HUES48 (cell line): ENCODE data around the gene CYFIP1.

ENCODE experiments used
- H3K27ac ChIP-seq: one replicate; pipeline ENCODE4 v1.7.0; 2013; ENCODE audit warnings: low read depth, low read length, inconsistent platforms
- H3K27me3 ChIP-seq: 2 replicates; pipeline ENCODE4 v1.6.1; 2013; ENCODE audit warnings: mild to moderate bottlenecking, low read length; ENCODE audit not compliant: control insufficient read depth, insufficient read depth
- H3K36me3 ChIP-seq: 2 replicates; pipeline ENCODE4 v1.6.1; 2013; ENCODE audit warnings: low read length; ENCODE audit not compliant: control insufficient read depth, insufficient read depth
- H3K4me1 ChIP-seq: 2 replicates; pipeline ENCODE4 v1.6.1; 2013; ENCODE audit warnings: mild to moderate bottlenecking, low read length; ENCODE audit not compliant: control insufficient read depth, insufficient read depth
- H3K4me3 ChIP-seq: 2 replicates; pipeline ENCODE4 v1.5.1; 2013; ENCODE audit warnings: mild to moderate bottlenecking, low read depth, low read length
- H3K9ac ChIP-seq: 2 replicates; pipeline ENCODE4 v1.6.1; 2013; ENCODE audit warnings: mild to moderate bottlenecking, low read depth, low read length, moderate library complexity
- H3K9me3 ChIP-seq: 2 replicates; pipeline ENCODE4 v1.6.1; 2013; ENCODE audit warnings: low read length; ENCODE audit not compliant: control insufficient read depth, insufficient read depth

CYFIP1 gene

DNA sequence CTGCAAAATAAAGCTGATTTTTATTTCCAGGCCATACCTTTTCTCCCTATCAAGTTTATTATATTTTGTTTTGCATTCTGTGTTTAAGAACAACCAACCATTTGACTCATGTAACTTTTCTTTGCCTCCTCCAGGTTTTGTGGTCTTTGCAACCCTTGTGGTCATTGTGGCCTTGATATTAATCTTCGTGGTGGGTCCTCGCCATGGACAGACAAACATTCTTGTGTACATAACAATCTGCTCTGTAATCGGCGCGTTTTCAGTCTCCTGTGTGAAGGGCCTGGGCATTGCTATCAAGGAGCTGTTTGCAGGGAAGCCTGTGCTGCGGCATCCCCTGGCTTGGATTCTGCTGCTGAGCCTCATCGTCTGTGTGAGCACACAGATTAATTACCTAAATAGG is 114.1 kb downstream of the CYFIP1 start:
- peaks cover 89% of the 10 kb centered on the region for H3K36me3 ChIP-seq
- no peaks in the 10 kb centered on the region for H3K4me1 ChIP-seq
- H3K9ac ChIP-seq = no peak overlapping the region
- no peaks in the 10 kb centered on the region for H3K27me3 ChIP-seq
- no peaks in the 10 kb centered on the region for H3K9me3 ChIP-seq
- H3K27ac ChIP-seq = no peak overlapping the region
- H3K4me3 ChIP-seq = no peak overlapping the region

DNA sequence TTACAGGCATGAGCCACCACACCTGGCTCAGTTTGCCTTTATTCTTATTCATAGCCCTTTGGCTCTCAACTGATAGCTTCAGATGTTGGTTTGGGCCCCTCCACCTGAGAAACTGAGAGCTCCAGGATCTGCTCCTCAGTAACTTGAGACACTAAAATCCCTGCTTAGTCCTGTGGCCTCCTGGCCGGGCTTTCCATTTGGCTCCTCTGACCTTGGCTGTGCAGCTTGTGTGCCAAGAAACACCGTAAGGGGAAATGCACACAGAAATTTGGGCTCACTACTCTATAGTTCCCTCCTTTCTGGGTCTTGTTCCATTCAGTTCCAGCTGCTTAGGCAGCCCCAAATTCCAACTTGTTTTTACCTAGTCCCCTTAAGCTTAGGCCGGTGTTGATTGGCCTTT is 116.8 kb downstream of the CYFIP1 start:
- Histone ChIP-seq H3K9me3 (no peaks in the 10 kb centered on the region), H3K36me3 (peaks cover 87% of the 10 kb centered on the region), H3K27me3 (no peaks in the 10 kb centered on the region), H3K4me1 (no peaks in the 10 kb centered on the region), H3K4me3 (no peak overlapping the region), H3K9ac (no peak overlapping the region), H3K27ac (no peak overlapping the region)

DNA sequence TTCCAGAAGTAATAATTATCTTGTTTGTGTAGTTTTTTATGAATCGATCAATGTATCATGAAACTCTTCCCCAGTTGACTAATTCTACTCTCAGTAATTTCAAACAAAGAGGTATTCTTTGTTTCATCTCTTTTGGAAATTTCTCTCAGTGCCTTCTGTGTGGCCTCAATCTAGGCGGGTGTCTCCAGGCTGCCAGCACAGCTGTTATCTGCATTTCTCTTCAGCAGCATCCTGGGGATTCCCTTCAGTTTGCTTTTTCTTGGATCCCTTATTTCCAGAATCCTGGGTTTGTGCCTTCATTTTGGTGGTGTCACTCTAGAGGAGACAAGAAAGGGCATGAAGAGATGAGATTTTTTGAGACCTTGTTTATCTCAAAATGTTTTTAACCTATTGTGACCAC is 119.0 kb downstream of the CYFIP1 start:
- Histone ChIP-seq H3K27me3 (no peaks in the 10 kb centered on the region), H3K9ac (no peak overlapping the region), H3K27ac (no peak overlapping the region), H3K4me3 (no peak overlapping the region), H3K36me3 (peaks cover 79% of the 10 kb centered on the region), H3K4me1 (no peaks in the 10 kb centered on the region), H3K9me3 (no peaks in the 10 kb centered on the region)

DNA sequence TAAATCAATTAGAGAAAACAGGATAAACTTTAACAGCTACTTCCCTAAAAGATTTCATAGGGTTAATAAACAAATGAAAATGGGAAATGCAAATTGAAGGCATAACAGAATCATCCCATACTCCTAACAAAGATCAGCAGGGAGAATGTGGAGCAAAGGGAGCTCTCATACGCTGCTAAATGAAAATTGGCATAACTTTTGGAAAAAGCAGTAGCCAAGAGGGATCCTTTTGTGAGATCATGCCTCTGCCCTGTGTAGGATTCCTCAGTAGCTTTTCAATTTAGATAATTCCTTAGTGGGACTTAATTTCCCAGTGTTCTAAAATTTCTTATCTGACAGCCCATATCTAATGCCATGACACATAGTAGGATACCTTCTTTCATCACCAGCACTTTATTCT is 123.5 kb downstream of the CYFIP1 start:
- Histone ChIP-seq H3K9ac (no peak overlapping the region), H3K27ac (no peak overlapping the region), H3K36me3 (peaks cover 80% of the 10 kb centered on the region), H3K4me3 (no peak overlapping the region), H3K27me3 (no peaks in the 10 kb centered on the region), H3K4me1 (no peaks in the 10 kb centered on the region), H3K9me3 (no peaks in the 10 kb centered on the region)

DNA sequence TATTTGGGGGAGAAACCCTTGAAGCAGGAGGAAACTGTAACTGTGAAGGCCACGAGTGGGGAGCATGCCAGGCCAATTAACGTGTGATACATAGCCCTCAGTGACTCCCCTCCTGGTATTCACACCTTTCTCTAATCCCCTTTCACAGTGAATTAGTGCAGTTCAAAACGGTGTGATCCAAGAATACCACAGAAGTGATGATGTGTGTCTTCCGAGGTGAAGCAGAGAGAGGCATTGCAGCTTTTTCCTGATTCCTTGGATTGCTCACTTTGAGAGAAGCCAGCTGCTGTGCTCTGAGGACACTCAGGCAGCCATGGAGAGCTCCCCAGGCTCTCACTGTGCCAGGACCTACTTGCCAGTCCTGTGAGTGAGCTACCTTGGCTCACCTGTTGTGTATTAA is 124.4 kb downstream of the CYFIP1 start:
- Histone ChIP-seq H3K9ac (no peak overlapping the region), H3K27me3 (no peaks in the 10 kb centered on the region), H3K4me3 (no peak overlapping the region), H3K4me1 (no peaks in the 10 kb centered on the region), H3K36me3 (peaks cover 80% of the 10 kb centered on the region), H3K27ac (peak overlapping the region; percentile 22), H3K9me3 (no peaks in the 10 kb centered on the region)

DNA sequence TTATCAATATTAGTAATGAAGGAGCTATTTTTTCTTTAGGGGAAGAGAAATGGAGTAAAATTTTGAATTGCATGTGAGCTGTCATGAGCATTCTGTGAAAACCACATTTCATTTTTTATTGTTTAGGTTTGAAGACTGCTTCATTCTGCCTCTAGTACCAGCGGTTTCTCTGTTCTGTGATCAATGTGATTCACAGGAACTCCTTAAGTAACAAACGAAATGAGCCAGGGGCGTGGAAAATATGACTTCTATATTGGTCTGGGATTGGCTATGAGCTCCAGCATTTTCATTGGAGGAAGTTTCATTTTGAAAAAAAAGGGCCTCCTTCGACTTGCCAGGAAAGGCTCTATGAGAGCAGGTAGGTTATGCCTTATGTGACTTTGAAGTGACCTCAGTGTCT is 128.7 kb downstream of the CYFIP1 start:
- H3K36me3 ChIP-seq = peaks cover 76% of the 10 kb centered on the region
- no peaks in the 10 kb centered on the region for H3K9me3 ChIP-seq
- no peak overlapping the region for H3K27ac ChIP-seq

DNA sequence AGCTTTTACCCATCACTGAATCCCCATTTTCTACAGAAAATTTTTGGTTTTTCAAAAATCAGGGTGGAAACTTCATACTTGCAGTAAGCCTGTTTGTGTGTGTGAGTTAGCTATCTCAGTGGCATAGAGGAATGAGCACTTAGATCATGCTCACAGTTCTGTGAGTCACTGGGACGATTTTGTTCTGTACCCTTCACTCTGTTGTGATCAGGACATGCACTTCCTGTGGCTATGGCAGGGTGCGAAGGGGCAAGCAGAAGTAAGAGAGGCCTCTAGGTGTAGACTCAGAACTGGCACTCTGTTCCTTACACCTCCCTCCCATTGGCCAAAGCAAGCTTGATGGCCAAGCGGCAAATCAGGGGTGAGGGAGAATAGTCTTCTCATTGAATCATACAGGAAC is 130.1 kb downstream of the CYFIP1 start:
- Histone ChIP-seq H3K4me3 (no peak overlapping the region), H3K36me3 (peaks cover 71% of the 10 kb centered on the region), H3K4me1 (peaks cover 9% of the 10 kb centered on the region), H3K9ac (no peak overlapping the region), H3K27ac (no peak overlapping the region), H3K9me3 (no peaks in the 10 kb centered on the region), H3K27me3 (no peaks in the 10 kb centered on the region)

More for the DNA sequence above, 128.7 kb downstream of the CYFIP1 start:
- Histone ChIP-seq H3K4me3 (no peak overlapping the region), H3K4me1 (no peaks in the 10 kb centered on the region), H3K27me3 (no peaks in the 10 kb centered on the region), H3K9ac (no peak overlapping the region)

DNA sequence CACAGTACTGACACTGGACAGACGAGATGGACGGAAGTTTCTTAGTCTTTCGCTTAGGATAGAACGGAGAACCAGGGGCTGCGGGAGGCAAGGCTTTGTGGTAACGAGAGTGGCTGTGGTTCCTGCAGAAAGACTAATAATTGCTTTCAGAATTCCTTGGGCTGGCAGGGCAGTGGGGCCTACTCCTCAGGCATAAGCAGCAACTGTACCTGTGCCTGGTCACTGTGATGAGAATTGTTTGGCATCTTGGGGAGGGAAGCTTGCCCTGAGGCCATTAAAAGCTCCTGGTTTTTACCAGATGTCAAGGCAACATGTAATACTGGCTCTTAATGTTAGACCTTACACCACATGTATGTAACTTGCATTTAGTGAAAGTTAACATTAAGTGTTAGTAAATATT is 134.1 kb downstream of the CYFIP1 start:
- H3K4me3 ChIP-seq = no peak overlapping the region
- no peak overlapping the region for H3K9ac ChIP-seq
- peak overlapping the region; percentile 2 for H3K27ac ChIP-seq
- no peaks in the 10 kb centered on the region for H3K27me3 ChIP-seq
- peaks cover 16% of the 10 kb centered on the region for H3K4me1 ChIP-seq
- no peaks in the 10 kb centered on the region for H3K9me3 ChIP-seq
- peaks cover 55% of the 10 kb centered on the region for H3K36me3 ChIP-seq

DNA sequence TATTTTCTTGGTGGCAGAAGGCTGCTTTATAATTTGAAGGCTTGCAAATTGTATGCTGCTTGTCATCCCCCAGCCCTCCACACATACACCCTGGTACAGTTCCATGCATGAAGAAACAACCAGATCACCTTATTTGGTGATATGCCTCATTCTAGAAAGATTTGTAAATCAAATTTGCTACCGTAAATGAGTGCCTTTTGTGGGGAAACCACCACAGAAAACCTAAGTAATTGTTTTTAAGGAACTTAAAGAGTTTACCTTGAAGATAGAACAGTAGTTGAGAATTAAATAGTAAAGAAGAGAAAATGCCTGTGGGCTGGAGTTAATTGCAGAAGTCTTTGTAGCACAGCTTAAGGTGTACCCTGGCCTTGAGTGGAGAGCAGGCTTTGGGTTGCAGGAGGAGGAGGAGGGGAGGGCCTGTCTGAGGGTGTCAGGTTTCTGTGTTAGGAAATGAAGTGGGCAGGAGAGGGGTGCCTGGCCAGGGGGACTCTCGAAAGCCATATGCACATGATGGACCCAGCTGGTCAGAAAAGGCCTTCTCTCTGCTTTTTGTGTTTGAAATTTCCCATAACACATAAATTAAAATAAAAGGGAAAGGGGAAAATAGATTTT is 134.8 kb downstream of the CYFIP1 start:
- Histone ChIP-seq H3K4me3 (0 out of 2 replicates have a peak overlapping the region, but pooled peaks have one; percentile 20), H3K27me3 (no peaks in the 10 kb centered on the region), H3K36me3 (peaks cover 55% of the 10 kb centered on the region), H3K9me3 (no peaks in the 10 kb centered on the region), H3K4me1 (peaks cover 23% of the 10 kb centered on the region), H3K27ac (peak overlapping the region; percentile 70), H3K9ac (no peak overlapping the region; the same call in 1 of the 2 replicates)

DNA sequence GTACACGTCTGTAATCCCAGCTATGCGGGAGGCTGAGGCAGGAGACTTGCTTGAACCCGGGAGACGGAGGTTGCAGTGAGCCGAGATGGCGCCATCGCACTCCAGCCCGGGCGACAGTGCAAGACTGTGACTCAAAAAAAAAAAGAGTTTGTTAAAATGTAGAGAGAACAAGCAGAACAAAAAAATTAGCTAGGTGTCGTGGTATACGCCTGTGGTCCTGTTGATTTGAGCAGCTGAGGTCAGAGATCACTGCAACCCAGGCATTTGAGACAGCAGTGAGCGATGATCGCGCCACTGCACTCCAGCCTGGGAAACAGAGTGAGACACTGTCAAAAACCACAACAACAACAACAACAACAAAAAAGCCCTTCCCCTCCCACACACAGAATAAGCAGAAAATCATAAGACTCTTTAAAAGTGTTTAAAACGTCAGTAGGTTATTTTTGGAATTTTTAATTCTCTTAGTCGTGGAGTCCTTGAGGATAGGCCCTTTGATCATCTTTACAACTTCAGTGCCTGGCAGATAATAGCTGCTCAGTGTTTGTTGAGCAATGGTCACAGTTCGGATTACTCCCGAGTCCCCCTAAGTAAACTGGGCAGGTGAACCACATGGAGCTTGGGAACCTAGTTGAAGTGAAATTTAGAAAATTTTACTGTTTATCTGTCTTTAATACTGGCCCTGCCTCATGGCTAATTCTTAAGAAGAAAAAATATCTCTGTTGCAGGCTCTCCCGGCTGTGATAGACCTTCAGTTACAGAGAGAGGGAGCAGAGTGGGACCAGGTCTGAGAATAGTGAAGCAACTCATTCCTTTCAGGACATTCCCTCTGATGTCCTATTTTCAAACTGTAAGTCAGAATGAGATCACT is 135.5 kb downstream of the CYFIP1 start:
- Histone ChIP-seq H3K27ac (peak overlapping the region; percentile 70), H3K9me3 (no peaks in the 10 kb centered on the region), H3K9ac (no peak overlapping the region), H3K36me3 (peaks cover 49% of the 10 kb centered on the region), H3K4me1 (peaks cover 23% of the 10 kb centered on the region), H3K4me3 (0 out of 2 replicates have a peak overlapping the region, but pooled peaks have one; percentile 20), H3K27me3 (no peaks in the 10 kb centered on the region)

DNA sequence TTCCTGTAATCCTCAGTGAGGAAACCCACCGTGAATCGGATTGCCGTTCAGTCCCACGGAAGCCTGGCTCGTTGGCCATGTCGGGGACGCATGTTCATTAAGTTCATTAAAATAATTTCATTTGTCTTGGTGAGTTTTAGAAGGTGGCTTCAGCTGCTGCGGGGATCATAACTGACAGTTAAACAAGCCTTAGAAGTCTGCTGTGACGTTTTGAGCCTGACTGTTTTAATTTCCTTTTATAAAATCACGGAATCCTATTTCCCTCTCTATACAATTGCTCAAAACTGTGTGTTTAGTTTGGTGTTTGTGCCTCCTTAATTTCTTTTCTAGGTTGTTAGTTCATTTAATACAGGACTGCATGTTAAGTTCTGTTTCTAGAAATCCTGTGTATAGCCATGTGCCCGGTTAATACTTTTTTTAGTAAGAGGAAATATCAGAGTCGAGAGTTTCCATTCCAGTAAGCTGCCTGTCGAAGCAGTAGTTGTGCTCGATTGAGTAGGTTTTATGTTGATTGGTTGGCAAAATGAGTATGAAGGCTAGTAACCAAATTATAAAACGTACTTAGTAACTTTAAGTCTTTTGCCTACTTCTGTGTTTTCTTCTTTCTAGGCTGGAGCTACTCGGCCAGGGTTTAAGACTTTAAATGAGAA is 141.0 kb downstream of the CYFIP1 start:
- peak overlapping the region; percentile 88 for H3K27ac ChIP-seq
- H3K9ac ChIP-seq = peak overlapping the region; percentile 89
- peaks cover 11% of the 10 kb centered on the region for H3K4me1 ChIP-seq

More for the DNA sequence above, 141.0 kb downstream of the CYFIP1 start:
- H3K36me3 ChIP-seq = peaks cover 22% of the 10 kb centered on the region
- H3K9me3 ChIP-seq = no peaks in the 10 kb centered on the region
- H3K4me3 ChIP-seq = peak overlapping the region; percentile 74
- no peaks in the 10 kb centered on the region for H3K27me3 ChIP-seq
